Colonic mucosa (tissue), 4 donors: ENCODE data around the gene ZFTA. TPM values are rescaled to one million over a fixed set of nuclear protein-coding genes. Genes with fewer than 3 reads are reported as not detected.
"Not testable (repeated sequence)": the region's sequence is repeated elsewhere in the genome, so short reads cannot be mapped to it uniquely, and the experiment has no call there.

Experiments
- DNase-seq: peaks from one replicate; pipeline ENCODE4 v3.0.0-alpha.2; 2020
- H3K27ac ChIP-seq: fragments of 200-600 bp; one replicate; pipeline ENCODE4 v1.8.0; 2021
- H3K27me3 ChIP-seq: fragments of 200-600 bp; one replicate; pipeline ENCODE4 v1.8.0; 2021
- H3K36me3 ChIP-seq: fragments of 200-600 bp; one replicate; pipeline ENCODE4 v1.8.0; 2021
- H3K4me1 ChIP-seq: fragments of 200-600 bp; one replicate; pipeline ENCODE4 v1.8.0; 2021; ENCODE audit warnings: mild to moderate bottlenecking
- H3K4me3 ChIP-seq: fragments of 200-600 bp; one replicate; pipeline ENCODE4 v1.8.0; 2021
- H3K9ac ChIP-seq, 2 donors: one replicate each; pipeline ENCODE4 v1.7.0; 2013; ENCODE audit warnings: control low read depth in 2 of 2, low read depth in 2 of 2, low read length in 2 of 2
- H3K9me3 ChIP-seq: fragments of 200-600 bp; one replicate; pipeline ENCODE4 v1.8.0; 2021
- intact Hi-C: fragments of 100-400 bp; cut with DNase I; formaldehyde crosslinking; loops from one replicate; pipeline ENCODE4 v1.14.1; 2022
- total RNA-seq, 2 donors: library from RNA; stranded (reverse); fragmentation: NEBNext Ultra II Directional in 1 of 2; extraction: Animal tissue kit (Norgen Biotek cat#: 25700) in 1 of 2; gene quantifications; one replicate each; pipeline ENCODE4 v1.2.1, GENCODE V29; 2021
- TF ChIP-seq, protein P1 (sequence below): fragments of 200-600 bp; IDR thresholded peaks from one replicate; pipeline ENCODE4 v1.8.0; 2022; ENCODE audit warnings: antibody characterized with exemption, mild to moderate bottlenecking
- donor health status: healthy.
- donor health status: DM: no; HTN: no; CAD: no.
- donor health status: DM: no; HTN: no; CAD: no.

ZFTA gene
- total RNA-seq, 2 donors from 2014 or later = 4.8 to 7.0 TPM

DNA sequence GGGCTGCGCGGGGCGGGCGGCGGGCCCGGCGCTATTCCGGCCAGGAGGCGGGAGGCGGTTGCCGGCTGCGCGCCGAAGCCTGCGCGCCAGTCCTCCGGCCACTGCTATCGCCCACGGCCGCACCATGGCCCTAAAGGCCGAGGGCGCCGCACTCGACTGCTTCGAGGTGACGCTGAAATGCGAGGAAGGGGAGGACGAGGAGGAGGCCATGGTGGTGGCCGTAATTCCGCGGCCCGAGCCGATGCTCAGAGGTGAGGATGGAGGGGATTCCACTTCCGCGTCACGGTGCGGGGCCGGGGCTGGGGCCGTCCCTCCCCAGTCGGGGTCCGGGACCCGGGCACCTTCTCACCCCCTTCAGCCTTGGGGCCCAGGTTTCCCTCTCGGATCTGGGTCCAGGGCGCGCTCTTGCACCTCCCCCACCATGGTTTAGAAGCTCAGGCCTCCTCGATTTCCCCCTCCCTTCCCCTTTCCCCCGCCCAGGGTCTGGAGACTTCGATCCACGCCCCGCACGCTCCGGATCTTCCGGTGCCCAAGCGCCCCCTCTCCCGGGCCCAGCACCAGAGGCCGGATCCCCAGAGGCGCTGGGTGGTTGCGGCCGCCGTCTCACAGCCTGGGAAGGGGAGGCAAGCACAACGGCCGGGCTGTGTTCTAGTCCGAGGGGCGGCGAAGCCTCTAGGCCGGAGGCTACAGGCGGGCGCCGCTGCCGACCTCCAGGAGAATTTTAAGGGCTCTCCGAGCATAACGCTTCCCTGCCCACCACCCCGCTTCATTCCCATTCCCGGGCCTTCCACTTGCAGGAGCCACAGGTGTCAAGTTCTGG is 45.2 kb upstream of the ZFTA start:
- no peaks in the 10 kb centered on the region for H3K9me3 ChIP-seq
- intact Hi-C loops = no loop called here
- H3K27ac ChIP-seq = peak overlapping the region; percentile 41
- H3K4me1 ChIP-seq = no peaks in the 10 kb centered on the region
- peak overlapping the region; percentile 86 to 94 for H3K9ac ChIP-seq
- H3K4me3 ChIP-seq = peak overlapping the region; percentile 90
- DNase-seq = peak; percentile 55
- TF ChIP-seq, protein P1, sequence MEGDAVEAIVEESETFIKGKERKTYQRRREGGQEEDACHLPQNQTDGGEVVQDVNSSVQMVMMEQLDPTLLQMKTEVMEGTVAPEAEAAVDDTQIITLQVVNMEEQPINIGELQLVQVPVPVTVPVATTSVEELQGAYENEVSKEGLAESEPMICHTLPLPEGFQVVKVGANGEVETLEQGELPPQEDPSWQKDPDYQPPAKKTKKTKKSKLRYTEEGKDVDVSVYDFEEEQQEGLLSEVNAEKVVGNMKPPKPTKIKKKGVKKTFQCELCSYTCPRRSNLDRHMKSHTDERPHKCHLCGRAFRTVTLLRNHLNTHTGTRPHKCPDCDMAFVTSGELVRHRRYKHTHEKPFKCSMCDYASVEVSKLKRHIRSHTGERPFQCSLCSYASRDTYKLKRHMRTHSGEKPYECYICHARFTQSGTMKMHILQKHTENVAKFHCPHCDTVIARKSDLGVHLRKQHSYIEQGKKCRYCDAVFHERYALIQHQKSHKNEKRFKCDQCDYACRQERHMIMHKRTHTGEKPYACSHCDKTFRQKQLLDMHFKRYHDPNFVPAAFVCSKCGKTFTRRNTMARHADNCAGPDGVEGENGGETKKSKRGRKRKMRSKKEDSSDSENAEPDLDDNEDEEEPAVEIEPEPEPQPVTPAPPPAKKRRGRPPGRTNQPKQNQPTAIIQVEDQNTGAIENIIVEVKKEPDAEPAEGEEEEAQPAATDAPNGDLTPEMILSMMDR = no peak
- H3K36me3 ChIP-seq = no peaks in the 10 kb centered on the region
- no peaks in the 10 kb centered on the region for H3K27me3 ChIP-seq

DNA sequence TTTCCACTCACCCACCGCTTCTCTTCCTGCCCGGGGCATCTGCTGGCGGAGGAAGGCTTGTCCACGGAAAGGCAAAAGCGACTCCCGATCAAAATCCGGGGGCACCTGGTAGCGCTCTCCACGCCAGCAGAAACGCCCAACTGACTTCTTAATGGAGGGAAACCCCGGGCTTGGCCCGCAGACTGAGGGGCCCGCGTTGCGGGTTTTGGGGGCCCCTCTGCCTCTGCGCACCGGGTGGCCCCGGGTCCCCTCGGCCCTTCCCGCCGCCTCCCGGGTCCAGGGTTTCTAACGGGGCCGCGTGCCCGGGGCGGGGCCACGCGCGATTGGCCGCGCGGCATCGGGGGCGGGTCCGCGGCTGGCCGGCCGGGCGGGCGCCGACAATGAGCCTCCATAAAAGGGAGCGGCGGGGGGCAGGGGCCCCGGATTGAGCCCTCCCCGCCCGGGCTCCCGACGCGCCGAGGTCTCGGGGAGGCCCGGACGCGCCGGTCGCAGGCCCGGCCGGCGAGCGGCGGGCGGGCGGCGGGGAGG is 44.5 kb upstream of the ZFTA start, which contains the start of gene SPINDOC:
Gene SPINDOC (plus strand): TSS at position 422 of the 528 bp plus-strand sequence. CDS start 231 bp downstream, outside the sequence.
- Histone ChIP-seq H3K27me3 (no peaks in the 10 kb centered on the region), H3K4me3 (peak within 1 kb of the TSS; percentile 90), H3K9me3 (no peaks in the 10 kb centered on the region), H3K36me3 (no peaks in the 10 kb centered on the region), H3K4me1 (no peaks in the 10 kb centered on the region), H3K27ac (peak within 1 kb of the TSS; percentile 41), H3K9ac (peak within 1 kb of the TSS; percentile 86 to 94)
- DNase-seq = peak; percentile 81
- TF ChIP-seq, protein P1 = no peak
- intact Hi-C loops = no loop called here

DNA sequence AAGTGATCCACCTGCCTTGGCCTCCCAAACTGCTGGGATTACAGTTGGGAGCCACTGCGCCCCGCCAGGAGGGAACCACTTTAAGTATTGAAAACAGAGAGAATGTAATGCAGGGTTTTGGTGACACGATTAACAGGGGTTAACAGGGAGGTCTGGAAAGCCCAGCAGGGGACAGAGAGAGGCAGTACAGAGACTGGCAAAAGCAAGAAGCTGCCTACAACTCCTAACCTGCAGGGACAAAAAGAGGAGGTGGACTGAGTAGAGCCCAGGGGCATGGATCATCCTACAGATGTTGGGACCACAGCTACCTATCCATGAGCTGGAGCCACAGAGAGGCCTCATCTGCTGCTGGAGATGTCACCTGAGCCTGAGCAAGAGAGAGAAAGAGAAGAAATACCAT is 42.9 kb upstream of the ZFTA start:
- TF ChIP-seq, protein P1 = no peak
- no peak overlapping the region for H3K9ac ChIP-seq
- intact Hi-C loops = no loop called here
- no peak for DNase-seq
- H3K27me3 ChIP-seq = no peaks in the 10 kb centered on the region
- no peaks in the 10 kb centered on the region for H3K36me3 ChIP-seq
- H3K27ac ChIP-seq = no peak overlapping the region
- no peaks in the 10 kb centered on the region for H3K4me1 ChIP-seq
- no peak overlapping the region for H3K4me3 ChIP-seq
- H3K9me3 ChIP-seq = no peaks in the 10 kb centered on the region

DNA sequence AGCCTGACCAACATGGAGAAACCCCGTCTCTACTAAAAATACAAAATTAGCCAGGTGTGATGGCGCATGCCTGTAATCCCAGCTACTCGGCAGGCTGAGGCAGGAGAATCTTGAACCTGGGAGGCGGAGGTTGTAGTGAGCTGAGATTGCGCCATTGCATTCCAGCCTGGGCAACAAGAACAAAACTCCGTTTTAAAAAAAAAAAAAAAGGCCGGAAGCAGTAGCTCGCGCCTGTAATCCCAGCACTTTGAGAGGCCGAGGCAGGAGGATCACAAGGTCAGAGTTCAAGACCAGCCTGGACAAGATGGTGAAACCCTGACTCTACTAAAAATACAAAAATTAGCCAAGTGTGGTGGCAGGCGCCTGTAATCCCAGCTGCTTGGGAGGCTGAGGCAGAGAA is 41.8 kb upstream of the ZFTA start:
- not testable (repeated sequence) for DNase-seq

DNA sequence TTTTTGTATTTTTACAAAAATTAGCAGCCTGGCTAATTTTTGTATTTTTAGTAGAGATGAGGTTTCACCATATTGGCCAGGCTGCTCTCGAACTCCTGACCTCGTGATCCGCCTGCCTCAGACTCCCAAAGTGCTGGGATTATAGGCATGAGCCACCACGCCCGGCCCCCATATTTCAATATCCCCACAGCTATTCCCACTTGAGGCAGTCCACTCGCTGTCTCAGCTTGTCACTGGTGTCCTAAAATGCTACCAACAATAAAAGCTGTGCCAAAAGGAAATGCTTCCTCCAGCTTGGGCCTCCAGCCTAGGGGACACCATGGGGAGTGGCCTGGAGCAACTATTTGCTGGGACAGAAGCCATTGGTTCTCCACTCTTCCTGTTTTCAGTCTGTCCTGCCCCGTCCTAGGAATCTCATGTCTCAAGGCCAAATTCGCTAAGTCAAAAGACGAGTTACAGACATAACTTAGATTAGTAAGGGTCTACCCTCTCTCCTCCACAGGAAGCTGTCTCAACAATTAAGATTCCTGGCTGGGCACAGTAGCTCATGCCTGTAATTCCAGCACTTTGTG is 37.4 kb upstream of the ZFTA start:
- Histone ChIP-seq H3K27me3 (no peaks in the 10 kb centered on the region), H3K4me3 (no peak overlapping the region), H3K9ac (no peak overlapping the region), H3K9me3 (no peaks in the 10 kb centered on the region), H3K27ac (no peak overlapping the region), H3K36me3 (no peaks in the 10 kb centered on the region), H3K4me1 (peaks cover 3% of the 10 kb centered on the region)
- intact Hi-C loops = no loop called here
- DNase-seq = no peak
- TF ChIP-seq, protein P1 = no peak

More for the DNA sequence above, 41.8 kb upstream of the ZFTA start:
- intact Hi-C loops, H3K4me3 ChIP-seq, H3K27me3 ChIP-seq, H3K36me3 ChIP-seq, H3K4me1 ChIP-seq, H3K9ac ChIP-seq, H3K9me3 ChIP-seq, H3K27ac ChIP-seq: not testable (repeated sequence)
